HG03432 (cell line): ENCODE measurements around the gene TAF3.
"Not testable (repeated sequence)": the region's sequence is repeated elsewhere in the genome, so short reads cannot be mapped to it uniquely, and the experiment has no call there.

Source experiments
- ATAC-seq: cut with Tn5 transposase; IDR thresholded peaks from one replicate; pipeline ENCODE4 v1.9.1; 2021; ENCODE audit warnings: mild to moderate bottlenecking, moderate library complexity; ENCODE audit not compliant: unreplicated experiment

Gene TAF3

DNA sequence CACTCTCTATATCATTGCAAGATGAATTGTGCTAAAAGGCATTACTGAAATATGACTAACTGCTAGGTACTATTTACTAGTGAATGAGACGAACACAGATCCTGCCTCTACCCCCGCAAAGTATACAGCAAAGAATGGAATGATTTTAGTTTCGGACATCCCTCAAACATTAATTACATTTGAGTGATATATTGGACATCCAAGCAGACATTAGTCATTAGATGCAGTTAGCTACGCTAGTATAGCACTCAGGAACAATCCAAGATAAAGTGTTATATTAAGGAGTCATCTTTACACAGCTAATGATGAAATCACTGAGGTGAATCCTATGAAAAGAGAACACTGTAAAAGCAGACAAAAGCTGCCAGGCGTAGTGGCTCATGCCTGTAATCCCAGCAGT lies 7.3 kb upstream of the TAF3 start:
- ATAC-seq, result no peak

DNA sequence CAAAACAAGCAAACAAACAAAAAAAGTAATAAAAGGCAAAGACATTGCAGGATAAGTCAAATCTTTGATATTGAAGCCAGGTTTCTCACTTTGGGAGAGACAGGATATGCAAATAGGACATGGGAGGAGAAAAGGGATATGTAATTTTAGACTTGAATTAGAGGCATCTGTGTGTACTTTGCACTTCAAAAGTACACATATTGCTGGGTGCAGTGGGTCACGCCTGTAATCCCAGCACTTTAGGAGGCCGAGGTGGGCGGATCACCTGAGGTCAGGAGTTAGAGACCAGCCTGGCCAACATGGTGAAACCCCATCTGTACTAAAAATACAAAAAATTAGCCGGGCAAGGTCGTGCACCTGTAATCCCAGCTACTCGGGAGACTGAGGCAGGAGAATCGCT lies 6.6 kb upstream of the TAF3 start:
- not testable (repeated sequence) for ATAC-seq

DNA sequence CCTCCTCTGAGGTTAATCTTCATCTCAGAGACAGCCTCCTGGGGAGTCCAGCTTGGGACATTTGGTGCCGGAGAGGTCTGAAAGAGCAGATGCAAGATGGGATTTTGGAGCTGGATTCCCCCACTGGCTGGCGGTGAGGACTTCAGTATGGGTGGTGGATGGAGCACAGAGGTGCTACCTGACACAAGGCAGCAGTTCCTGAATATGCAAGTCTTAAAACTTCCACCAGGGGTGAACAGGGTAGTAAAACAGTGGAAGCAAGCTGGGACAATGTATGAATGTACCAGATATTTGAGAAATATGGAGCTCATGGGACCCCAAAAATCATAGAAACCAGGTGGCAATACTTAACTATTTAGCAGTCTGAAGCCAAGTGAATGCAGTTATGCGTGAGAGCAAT lies 4.8 kb upstream of the TAF3 start:
- no peak for ATAC-seq

DNA sequence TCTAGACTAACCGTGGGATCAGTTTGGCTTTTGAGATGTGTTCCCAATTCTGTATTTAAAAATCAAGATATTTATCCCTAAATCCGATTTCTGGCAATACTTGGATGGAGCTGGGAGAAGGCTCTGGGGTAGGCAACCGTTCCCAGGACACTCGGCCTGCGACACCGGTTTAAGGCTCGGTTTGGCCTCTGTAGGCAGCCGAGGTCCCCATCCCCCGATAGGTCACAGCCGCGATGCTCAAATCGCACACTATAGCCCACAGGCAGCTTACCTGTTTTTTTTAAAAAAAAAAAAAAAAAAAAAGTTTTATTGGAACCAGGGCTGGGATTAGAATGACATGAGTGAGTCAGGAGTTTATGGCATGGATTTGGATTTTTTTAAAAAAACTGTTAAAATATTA lies 729 bp upstream of the TAF3 start:
- no peak for ATAC-seq

DNA sequence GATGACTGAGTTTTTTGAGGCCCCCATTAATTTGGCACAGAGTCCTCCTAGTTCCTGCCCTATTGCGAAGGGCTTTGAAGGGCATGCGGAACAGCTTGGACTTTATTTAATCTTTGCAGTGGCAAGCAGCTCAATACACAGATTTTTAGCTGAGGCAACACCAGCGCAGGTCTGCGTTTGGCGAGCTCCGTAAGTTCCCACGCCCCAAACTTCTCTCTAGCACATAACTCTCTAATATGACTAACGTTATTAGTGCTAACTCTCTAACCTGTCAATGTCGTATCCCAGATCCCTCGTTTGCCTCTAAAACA lies 366 bp upstream of the TAF3 start:
- ATAC-seq, result peak; percentile 13

DNA sequence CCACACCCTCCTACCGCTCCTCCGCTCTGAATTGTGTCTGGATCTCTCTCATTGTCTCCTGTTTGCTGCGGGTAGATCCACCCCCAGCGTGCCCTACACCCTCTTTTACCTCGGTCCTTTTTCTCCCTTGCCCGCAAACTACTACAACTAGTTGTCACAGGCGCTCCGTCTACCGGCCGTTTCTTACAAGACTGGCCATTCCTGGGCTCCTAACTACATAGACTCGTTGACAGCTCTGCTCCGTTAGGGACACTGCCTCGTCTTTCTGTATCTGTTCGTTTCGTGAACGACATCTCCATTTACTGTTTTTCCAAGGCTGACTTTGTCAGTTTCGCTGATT lies 786 bp downstream of the TAF3 start:
- ATAC-seq, result peak; percentile 51

DNA sequence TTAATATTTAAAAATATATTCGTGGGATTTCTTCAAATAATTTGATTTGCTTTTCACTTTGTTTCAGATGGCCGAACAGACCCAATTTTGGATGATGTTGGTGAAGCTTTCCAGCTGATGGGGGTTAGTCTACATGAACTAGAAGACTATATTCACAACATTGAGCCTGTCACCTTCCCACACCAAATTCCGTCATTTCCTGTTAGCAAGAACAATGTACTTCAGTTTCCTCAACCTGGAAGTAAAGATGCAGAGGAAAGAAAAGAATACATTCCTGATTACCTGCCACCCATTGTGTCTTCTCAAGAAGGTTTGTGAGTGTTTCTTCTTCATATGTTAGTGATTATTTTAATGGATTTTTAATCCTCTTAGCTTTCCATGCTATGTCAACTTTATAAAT lies 5.9 kb downstream of the TAF3 start:
- ATAC-seq, result no peak

DNA sequence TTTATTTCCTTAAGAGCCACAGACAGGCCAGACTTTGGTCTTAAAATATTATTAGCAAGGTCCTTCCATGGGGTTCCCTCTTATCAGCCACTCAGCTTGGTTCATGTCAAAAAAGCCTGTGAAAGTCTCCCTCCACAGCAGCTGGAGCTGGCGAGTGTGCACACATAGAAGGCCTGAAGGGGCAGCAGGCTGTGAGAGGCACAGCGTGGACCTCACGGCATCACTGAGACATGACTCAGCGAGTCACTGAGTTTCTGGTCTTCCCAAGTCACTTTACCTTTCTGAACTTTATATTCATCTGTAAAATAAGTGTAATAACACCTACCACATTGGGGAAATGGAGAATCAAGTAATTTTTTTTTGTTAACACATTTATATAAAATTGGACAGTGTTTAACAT lies 8.7 kb downstream of the TAF3 start:
- ATAC-seq, result no peak

DNA sequence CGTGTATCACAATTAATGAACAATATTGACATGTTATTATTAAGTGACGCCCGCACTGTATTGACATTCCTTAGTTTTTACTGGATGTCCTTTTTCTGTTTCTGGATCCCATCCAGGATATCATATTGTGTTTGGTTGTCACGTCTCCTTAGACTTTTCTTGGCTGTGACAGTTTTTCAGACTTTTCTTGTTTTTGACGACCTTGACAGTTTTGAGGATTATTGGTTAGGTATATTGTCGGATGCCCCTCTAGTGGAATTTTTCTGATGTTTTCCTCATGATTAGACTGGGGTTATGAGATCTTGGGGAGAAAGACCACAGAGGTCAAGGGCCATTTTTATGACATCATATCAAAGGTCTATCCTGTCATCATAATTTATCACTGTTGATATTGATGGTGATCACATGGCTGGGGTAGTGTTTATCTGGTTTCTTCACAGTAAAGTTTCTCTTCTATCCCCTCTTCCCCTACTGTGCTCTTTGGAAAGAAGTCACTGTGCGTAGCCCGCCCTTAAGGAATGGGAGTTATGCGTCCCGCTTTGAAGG lies 11.1 kb downstream of the TAF3 start:
- ATAC-seq, result no peak

DNA sequence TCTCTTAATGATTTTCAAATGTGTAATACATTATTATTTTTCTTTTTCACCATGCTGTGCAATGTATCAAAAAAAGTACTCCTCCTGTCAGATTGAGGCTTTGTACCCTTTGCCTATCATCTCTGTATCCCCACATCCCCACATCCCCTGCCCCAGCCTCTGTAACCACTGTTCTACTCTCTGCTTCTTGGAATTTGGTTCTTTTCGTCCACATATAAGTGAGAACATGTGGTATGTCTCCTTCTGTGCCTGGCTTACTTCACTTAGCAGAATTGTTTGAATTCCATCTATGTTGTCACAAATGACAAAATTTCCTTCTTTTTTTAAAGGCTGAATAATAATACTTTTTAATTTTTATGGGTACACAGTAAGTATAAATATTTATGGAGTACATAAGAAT lies 13.8 kb downstream of the TAF3 start:
- no peak for ATAC-seq

DNA sequence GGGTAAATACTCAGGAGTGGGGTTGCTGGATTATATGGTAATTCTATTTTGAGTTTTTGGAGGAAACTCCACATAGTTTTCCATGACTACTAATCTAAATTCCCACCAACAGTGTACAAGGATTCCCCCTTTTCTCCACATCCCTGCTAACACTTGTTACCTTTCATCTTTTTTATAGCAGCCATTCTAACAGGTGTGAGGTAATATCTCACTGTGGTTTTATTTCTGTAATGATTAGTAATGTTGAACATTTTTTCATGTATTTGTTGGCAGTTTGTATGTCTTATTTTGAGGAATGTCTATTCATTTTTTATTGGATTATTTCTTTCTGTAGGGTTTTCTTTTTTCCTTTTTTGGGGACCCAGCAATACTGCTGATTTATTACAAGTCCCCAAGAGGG lies 14.9 kb downstream of the TAF3 start:
- no peak for ATAC-seq

DNA sequence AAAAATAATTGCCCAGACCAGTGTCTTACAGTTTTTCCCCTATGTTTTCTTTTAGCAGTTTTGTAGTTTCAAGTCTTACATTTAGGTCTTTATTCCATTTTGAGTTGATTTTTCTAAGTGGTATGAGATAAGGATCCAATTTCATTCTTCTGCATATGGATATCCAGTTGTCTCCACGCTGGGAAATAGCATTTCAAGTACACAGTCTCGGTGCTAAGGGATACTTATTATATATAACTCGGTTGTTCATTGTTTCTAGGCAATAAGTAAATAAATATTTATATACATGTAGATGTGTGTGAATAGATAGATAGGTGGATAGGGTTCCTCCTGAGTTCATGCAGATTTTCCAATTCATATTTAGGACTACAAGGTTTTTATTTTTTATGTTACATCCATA lies 16.0 kb downstream of the TAF3 start:
- ATAC-seq, result no peak

DNA sequence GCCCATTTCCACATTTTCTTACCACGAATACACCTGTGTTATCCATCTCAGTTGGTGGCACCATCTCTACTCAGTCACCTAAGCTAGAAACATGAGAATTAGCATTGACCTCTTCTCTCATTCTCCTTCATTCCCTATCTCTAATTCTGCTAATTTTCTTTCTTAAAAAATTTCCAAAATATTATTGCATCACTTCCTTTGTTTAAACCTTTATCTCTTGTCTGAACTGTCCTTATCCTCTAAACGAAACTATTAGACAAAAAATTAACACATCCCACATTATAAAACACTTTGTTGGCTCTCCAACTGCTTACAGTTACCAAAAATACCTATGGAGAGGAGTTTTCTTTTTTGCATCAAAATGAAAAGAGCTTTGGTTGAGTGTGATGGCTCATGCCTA lies 18.3 kb downstream of the TAF3 start:
- ATAC-seq, result no peak

DNA sequence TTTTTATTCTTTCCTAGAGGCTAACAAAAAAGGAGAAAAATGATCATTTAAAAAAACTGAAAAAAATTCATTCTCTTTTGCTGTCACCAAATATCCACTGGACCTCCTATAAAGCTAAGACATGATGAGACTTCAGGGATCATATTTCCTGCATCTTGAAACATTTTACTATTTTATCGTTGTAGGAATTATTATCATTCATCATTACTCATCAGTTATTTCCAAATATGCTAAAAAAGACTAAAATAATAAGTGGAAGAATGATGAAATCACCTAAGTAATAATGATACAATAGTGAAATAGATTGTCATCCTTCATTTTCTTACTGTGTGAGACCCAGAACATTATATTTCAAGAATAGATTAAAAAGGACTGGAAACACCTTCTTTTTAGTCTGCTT lies 28.3 kb downstream of the TAF3 start:
- no peak for ATAC-seq

DNA sequence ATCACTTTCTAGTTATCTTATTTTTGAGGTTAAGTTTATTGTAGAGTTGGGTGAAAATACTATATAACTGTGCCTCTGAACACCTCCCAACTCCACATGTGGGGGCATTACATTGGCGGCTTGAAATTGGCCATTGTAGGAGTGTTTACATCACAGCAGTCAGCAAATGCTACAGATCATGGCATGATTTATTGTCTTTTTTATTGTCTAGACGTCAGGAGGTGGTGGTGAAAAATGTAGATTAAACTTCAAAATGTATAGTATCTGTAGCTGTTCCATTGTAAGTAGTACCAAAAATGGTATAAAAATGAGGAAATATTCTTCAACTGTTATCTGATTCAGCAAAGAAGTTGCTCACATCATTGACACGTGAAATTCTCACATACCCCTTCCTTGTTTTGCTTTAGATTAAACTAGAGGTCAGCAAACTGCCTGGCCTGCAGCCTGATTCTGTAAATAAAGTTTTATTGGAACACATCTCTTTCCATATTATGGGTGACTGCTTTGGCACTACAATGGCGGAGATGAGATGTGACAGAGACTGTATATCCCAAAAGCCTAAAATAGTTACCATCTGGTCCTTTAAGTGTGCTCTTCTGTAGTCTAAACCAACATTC lies 35.0 kb downstream of the TAF3 start:
- ATAC-seq, result no peak

DNA sequence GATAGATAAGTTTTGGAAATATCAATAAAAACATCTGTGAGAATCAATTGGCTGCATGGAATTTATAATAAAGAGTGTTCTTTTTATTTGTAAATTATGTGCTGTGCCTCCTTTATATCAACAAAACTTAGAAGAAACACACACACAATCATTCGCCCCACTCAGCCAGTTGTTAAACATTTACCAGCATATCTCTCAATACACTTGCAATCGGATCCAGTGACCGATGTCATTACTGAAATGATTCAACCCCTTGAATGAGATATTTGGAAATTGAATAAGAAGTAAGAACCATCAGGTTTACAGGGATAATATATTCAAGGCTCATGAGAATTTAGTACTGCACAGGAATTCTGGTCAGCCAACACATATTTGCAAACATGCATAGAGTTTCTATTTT lies 35.6 kb downstream of the TAF3 start:
- ATAC-seq, result no peak

DNA sequence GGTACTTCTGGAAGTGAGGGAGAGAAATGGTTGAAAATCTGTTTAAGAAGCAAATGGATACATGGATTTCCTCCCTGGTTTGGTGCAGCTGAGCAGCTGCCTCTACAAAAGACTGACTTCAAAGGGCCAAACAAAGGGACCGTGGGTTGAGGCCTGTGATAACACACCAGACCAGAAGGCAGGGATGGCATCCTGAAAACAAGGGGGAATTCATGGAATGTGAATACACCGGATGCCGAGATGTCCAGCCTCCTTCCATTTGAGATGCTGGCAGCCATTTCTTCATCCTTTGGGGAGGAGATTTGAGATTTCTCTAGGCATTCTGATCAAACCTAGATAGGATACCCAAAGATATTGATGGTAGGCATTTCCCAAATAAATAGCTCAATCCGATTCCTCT lies 36.9 kb downstream of the TAF3 start:
- ATAC-seq, result no peak

DNA sequence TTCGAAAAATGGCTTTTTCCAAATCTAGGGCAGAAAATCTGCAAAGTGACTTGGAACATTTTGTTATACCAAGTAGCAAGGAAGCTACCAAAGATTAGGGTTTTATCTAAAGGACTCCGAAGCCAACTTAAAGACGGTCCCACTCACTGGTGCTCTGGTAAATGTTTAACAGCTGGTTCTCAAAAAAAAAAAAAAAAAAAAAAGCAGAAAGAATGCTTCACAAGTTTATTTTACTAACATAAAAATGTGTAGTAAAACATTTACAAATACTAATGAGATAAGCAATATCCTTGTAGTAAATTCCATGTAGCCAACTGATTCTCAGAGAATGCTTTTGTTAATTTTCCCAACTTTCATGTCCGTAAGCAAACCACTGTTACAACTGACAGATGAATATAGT lies 38.4 kb downstream of the TAF3 start:
- no peak for ATAC-seq

DNA sequence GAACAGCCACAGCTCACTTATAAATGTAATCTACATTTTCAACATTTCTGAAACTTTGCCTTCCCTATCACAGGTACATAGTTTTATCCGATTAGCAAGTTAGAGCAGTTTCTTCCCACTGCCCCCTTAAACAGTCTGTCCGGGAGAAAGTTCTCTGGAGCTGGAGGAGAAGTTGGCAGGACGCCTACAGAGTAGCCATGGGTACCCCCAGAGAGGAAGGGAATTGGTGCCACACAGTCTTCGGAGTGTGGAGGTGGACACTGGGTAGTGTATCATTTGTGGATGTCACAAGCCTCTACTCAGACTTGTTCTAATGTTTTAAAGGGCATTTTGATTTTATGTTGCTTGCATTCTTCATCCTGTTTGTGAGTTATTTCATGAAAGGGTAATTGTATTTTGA lies 39.0 kb downstream of the TAF3 start:
- no peak for ATAC-seq

DNA sequence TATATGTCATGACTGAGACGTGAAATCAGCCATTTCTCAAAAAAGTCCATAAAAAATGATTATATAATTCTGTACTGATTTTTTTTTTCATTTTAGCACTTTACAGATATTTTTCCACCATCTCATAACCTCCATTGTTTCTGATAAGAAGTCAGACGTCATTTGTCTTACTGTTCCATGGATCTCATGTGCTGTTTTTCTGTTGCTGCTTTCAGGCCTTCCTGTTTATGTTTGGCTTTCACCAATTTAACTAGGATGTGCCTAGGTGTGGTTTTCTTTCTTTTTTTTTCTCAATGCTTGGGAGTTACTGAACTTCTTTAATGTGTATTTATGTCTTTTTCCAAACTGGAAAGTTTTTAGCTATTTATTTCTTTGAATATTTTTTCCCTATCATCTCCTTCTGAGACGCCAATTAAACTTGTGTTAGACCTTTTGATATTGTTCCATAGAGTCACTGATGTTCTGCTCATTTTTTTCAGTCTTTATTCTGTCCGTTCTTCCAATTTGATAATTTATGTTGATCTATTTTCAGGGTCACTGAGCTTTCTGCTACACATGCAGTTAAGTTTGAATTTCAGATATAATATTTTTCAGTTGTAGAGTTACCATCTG lies 43.3 kb downstream of the TAF3 start:
- ATAC-seq, result no peak

DNA sequence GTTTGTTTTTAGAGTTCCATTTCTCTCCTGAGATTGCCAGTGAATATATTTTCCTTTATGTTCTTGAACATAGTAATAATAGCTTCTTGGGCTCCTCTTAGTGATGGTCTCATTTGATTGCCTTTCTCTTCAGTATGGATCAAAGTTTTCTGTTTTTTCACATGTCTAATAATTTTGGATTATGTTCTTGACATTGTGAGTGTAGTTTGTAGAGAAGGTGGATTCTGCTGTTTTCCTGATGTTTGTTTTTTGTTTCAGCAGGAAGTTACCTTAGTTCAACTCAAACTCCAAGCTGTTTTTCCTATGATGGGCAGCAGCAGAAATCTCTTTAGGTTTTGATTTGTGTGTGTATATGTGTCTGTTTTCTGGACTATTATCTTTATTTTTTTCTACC lies 43.8 kb downstream of the TAF3 start:
- ATAC-seq, result no peak

DNA sequence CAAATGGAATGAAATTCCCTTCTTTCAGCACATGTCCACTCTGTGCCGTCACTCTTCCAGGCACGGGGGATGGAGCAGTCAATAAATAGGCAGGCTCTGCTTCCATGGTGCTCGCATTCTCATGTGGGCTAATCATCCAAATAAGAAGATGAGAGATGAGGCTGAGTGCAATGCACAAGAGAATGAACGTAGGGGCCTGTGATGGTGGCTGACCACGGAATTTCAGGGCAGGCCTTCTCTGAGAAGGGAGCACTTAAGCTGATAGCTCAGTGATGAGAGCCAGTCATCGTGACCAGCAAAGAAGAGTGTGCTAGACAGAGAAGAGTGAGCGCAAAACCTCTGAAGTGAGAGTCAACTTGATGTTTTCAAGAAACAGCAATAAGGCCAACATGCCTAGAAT lies 47.9 kb downstream of the TAF3 start:
- no peak for ATAC-seq

DNA sequence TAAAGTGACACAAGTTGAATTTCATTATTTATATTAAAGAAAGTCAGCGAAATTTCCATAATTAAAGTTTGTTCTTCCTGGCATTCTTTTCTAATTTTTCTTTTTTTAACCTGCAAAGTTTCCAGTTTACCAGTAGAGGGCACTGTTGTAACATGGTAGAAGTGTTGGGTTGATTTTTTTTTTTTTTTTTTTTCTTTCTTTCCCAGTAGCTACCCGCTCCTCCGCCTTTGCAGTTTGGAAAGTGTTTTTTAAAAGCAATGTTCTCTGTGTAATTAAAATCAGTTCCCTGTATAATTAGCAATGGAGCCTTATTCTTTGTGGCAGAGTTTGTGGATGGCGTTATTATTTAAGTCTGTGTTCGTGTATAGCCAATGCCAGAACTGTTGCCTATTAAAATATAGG lies 53.7 kb downstream of the TAF3 start:
- ATAC-seq, result no peak
